Thyroid gland (tissue), 4 donors: ENCODE data around the gene FERMT1. TPM values are rescaled to one million over a fixed set of nuclear protein-coding genes. Genes with fewer than 3 reads are reported as not detected.

Experiments
- DNase-seq, 2 donors: peaks; one replicate each; pipeline ENCODE4 v3.0.0-alpha.2; 2019
- H3K27ac ChIP-seq, 3 donors: fragments of 200-600 bp; sonication (generic); 1 replicate in 2 of 3; 2 replicates in 1 of 3; pipeline ENCODE4 v1.5.1; 2016 to 2019; ENCODE audit warnings: mild to moderate bottlenecking in 1 of 3, moderate library complexity in 1 of 3
- H3K27me3 ChIP-seq: fragments of 200-600 bp; sonication (generic); one replicate; pipeline ENCODE4 v1.5.1; 2019
- H3K36me3 ChIP-seq, 2 donors: fragments of 200-600 bp; sonication (generic); one replicate each; pipeline ENCODE4 v1.5.1; 2016 to 2019
- H3K4me1 ChIP-seq, 2 donors: fragments of 200-600 bp; sonication (generic); one replicate each; pipeline ENCODE4 v1.5.1; 2017 to 2019
- H3K4me3 ChIP-seq, 3 donors: fragments of 200-600 bp; sonication (generic); replicated peaks in 1 of 3; 1 replicate in 2 of 3; 2 replicates in 1 of 3; pipeline ENCODE4 v1.5.1; 2016; ENCODE audit warnings: mild to moderate bottlenecking in 1 of 3
- H3K9me3 ChIP-seq: fragments of 200-600 bp; sonication (generic); one replicate; pipeline ENCODE4 v1.5.1; 2017
- CTCF ChIP-seq, 6 experiments: fragments of 200-600 bp in 3 of 6; fragments of 450-650 bp in 3 of 6; sonication (generic) in 3 of 6; IDR thresholded peaks; one replicate each; pipeline ENCODE4 v1.5.1; 2016 to 2019; ENCODE audit warnings: antibody characterized with exemption in 6 of 6, mild to moderate bottlenecking in 2 of 6, inconsistent platforms in 1 of 6, moderate library complexity in 1 of 6
- POLR2A ChIP-seq, 2 donors: fragments of 450-650 bp; IDR thresholded peaks; one replicate each; pipeline ENCODE4 v1.6.1; 2017; ENCODE audit warnings: antibody characterized with exemption in 2 of 2, mild to moderate bottlenecking in 2 of 2, moderate library complexity in 1 of 2
- WGBS, 2 donors: methylation state at CpG; one replicate each; pipeline ENCODE4 v1.1.5; 2017; 5-methylcytosine and 5-hydroxymethylcytosine counted together
- intact Hi-C: fragments of 100-400 bp; cut with DNase I; formaldehyde crosslinking; loops from one replicate; pipeline ENCODE4 v1.15.1; 2023
- total RNA-seq, 4 donors: library from RNA; depleted of rRNA; stranded (reverse); fragments of >200 nt; gene quantifications; one replicate each; pipeline ENCODE4 v1.2.3, GENCODE V29; 2016

The FERMT1 gene
- total RNA-seq, 4 donors from 2014 or later, result 6.6 to 11.6 (median 7.5) TPM

- no peaks in the 10 kb centered on the region for H3K4me1 ChIP-seq
- TF ChIP-seq POLR2A (IDR thresholded peaks at IDR 0.05), result no peak
- no peak for TF ChIP-seq CTCF (IDR thresholded peaks at IDR 0.05)
- 79 to 84% methylated on average over 3 of the region's 3 CpGs for WGBS, 2 donors
- no peak overlapping the region for H3K27ac ChIP-seq
- peaks cover 0 to 6% of the 10 kb centered on the region in 2 donors for H3K36me3 ChIP-seq
- DNase-seq, result no peak
- H3K9me3 ChIP-seq, result no peaks in the 10 kb centered on the region
- no peaks in the 10 kb centered on the region for H3K27me3 ChIP-seq
- no peak overlapping the region for H3K4me3 ChIP-seq
- intact Hi-C loops, result no loop called here
Measured at GRCh38 chr20:6094063-6094462, 28.8 kb downstream of the FERMT1 start.

GRCh38 chr20:6091661-6092060 is 31.2 kb downstream of the FERMT1 start:
- H3K27me3 ChIP-seq, result no peaks in the 10 kb centered on the region
- no peaks in the 10 kb centered on the region for H3K9me3 ChIP-seq
- WGBS, 2 donors, result 78 to 85% methylated on average over 8 of the region's 8 CpGs
- TF ChIP-seq CTCF (IDR thresholded peaks at IDR 0.05) (no peak), POLR2A (IDR thresholded peaks at IDR 0.05) (no peak)
- H3K27ac ChIP-seq, result no peak overlapping the region
- no peak overlapping the region for H3K4me3 ChIP-seq
- no peaks in the 10 kb centered on the region for H3K4me1 ChIP-seq
- peaks cover 0 to 3% of the 10 kb centered on the region in 2 donors for H3K36me3 ChIP-seq
- DNase-seq, result no peak
- intact Hi-C loops, result no loop called here

- intact Hi-C loops, result no loop called here
- no peaks in the 10 kb centered on the region for H3K27me3 ChIP-seq
- TF ChIP-seq POLR2A (IDR thresholded peaks at IDR 0.05), result no peak
- no peak for TF ChIP-seq CTCF (IDR thresholded peaks at IDR 0.05)
- no peaks in the 10 kb centered on the region for H3K4me1 ChIP-seq
- no peaks in the 10 kb centered on the region for H3K36me3 ChIP-seq
- H3K9me3 ChIP-seq, result no peaks in the 10 kb centered on the region
- DNase-seq, result no peak
- WGBS, 2 donors, result 75 to 76% methylated on average over 2 of the region's 2 CpGs
- H3K4me3 ChIP-seq, result no peak overlapping the region
- H3K27ac ChIP-seq, result no peak overlapping the region
Measured at GRCh38 chr20:6086868-6087267, 36.0 kb downstream of the FERMT1 start.

- Histone ChIP-seq H3K4me3 (no peak overlapping the region), H3K4me1 (no peaks in the 10 kb centered on the region), H3K36me3 (no peaks in the 10 kb centered on the region), H3K27me3 (no peaks in the 10 kb centered on the region), H3K27ac (no peak overlapping the region), H3K9me3 (no peaks in the 10 kb centered on the region)
- intact Hi-C loops, result no loop called here
- peak; percentile 26 to 61 for DNase-seq
- 72 to 74% methylated on average over 9 of the region's 9 CpGs for WGBS, 2 donors
- TF ChIP-seq CTCF (IDR thresholded peaks at IDR 0.05), result no peak
- no peak for TF ChIP-seq POLR2A (IDR thresholded peaks at IDR 0.05)
Measured at GRCh38 chr20:6083926-6084325, 38.9 kb downstream of the FERMT1 start.

GRCh38 chr20:6081236-6081635 is 41.6 kb downstream of the FERMT1 start:
- 79 to 83% methylated on average over 2 of the region's 2 CpGs for WGBS, 2 donors
- H3K4me3 ChIP-seq, result no peak overlapping the region
- no peaks in the 10 kb centered on the region for H3K9me3 ChIP-seq
- no peak overlapping the region for H3K27ac ChIP-seq
- no peaks in the 10 kb centered on the region for H3K27me3 ChIP-seq
- no peaks in the 10 kb centered on the region for H3K36me3 ChIP-seq
- no peak for TF ChIP-seq CTCF (IDR thresholded peaks at IDR 0.05)
- TF ChIP-seq POLR2A (IDR thresholded peaks at IDR 0.05), result no peak
- no peak for DNase-seq
- no peaks in the 10 kb centered on the region for H3K4me1 ChIP-seq
- intact Hi-C loops, result no loop called here
